Mesothelial cell of epicardium (in vitro differentiated cells): ENCODE measurements around the gene BRK1. TPM values are rescaled to one million over a fixed set of nuclear protein-coding genes. Genes with fewer than 3 reads are reported as not detected.

ENCODE experiments used
- DNase-seq, 2 experiments: peaks; one replicate each; pipeline ENCODE4 v3.0.0; 2021; ENCODE audit warnings: low spot score in 2 of 2; ENCODE audit not compliant: unreplicated experiment in 2 of 2
- H3K27ac Mint-ChIP-seq: 2 replicates; pipeline ENCODE4 v1.8.0; 2021; ENCODE audit warnings: mixed read lengths
- H3K27me3 Mint-ChIP-seq: 2 replicates; pipeline ENCODE4 v1.8.0; 2021; ENCODE audit warnings: low read depth, mixed read lengths
- H3K36me3 Mint-ChIP-seq: 2 replicates; pipeline ENCODE4 v1.8.0; 2021; ENCODE audit warnings: mixed read lengths
- H3K4me1 Mint-ChIP-seq: 2 replicates; pipeline ENCODE4 v1.8.0; 2021; ENCODE audit warnings: mixed read lengths
- H3K4me3 Mint-ChIP-seq: 2 replicates; pipeline ENCODE4 v1.8.0; 2021; ENCODE audit warnings: mild to moderate bottlenecking, moderate library complexity, mixed read lengths
- H3K9me3 Mint-ChIP-seq: 2 replicates; pipeline ENCODE4 v1.8.0; 2021; ENCODE audit warnings: mixed read lengths
- total RNA-seq: library from RNA; stranded (reverse); gene quantifications from 3 replicates; pipeline ENCODE4 v1.2.1, GENCODE V29; 2021
- TF ChIP-seq, protein P1 (sequence below): fragments of 200-600 bp; sonication (generic); IDR thresholded peaks from one replicate; pipeline ENCODE4 v1.5.0; 2021; ENCODE audit warnings: antibody characterized with exemption; ENCODE audit not compliant: unreplicated experiment

The BRK1 gene
- total RNA-seq, 1 donor from 2014 or later: 121 TPM

DNA sequence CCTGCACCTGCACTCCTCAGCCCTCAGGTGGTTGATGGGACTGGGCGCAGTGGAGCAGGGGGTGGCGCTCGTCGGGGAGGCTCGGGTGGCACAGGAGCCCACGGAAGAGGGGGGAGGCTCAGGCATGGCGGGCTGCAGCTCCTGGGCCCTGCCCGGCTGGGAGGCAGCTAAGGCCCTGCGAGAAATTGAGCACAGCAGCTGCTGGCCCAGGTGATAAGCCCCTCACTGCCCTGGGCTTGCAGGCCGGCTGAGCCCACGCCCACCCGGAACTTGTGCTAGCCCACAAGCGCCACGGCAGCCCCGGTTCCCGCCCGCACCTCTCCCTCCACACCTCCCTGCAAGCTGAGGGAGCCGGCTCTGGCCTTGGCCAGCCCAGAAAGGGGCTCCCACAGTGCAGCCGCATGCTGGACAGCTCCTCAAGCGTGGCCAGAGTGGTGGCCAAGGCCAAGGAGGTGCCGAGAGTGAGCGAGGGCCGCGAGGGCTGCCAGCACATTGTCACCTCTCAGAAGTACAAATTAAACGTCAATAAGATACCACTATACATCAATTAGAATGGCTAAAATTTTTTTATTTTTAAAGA is 21.0 kb downstream of the BRK1 start:
- Mint-ChIP-seq H3K27me3 (no peaks in the 10 kb centered on the region), H3K4me1 (no peaks in the 10 kb centered on the region), H3K9me3 (no peaks in the 10 kb centered on the region), H3K36me3 (no peaks in the 10 kb centered on the region), H3K4me3 (no peak overlapping the region), H3K27ac (no peak overlapping the region)
- TF ChIP-seq, protein P1, sequence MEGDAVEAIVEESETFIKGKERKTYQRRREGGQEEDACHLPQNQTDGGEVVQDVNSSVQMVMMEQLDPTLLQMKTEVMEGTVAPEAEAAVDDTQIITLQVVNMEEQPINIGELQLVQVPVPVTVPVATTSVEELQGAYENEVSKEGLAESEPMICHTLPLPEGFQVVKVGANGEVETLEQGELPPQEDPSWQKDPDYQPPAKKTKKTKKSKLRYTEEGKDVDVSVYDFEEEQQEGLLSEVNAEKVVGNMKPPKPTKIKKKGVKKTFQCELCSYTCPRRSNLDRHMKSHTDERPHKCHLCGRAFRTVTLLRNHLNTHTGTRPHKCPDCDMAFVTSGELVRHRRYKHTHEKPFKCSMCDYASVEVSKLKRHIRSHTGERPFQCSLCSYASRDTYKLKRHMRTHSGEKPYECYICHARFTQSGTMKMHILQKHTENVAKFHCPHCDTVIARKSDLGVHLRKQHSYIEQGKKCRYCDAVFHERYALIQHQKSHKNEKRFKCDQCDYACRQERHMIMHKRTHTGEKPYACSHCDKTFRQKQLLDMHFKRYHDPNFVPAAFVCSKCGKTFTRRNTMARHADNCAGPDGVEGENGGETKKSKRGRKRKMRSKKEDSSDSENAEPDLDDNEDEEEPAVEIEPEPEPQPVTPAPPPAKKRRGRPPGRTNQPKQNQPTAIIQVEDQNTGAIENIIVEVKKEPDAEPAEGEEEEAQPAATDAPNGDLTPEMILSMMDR: no peak
- no peak for DNase-seq

DNA sequence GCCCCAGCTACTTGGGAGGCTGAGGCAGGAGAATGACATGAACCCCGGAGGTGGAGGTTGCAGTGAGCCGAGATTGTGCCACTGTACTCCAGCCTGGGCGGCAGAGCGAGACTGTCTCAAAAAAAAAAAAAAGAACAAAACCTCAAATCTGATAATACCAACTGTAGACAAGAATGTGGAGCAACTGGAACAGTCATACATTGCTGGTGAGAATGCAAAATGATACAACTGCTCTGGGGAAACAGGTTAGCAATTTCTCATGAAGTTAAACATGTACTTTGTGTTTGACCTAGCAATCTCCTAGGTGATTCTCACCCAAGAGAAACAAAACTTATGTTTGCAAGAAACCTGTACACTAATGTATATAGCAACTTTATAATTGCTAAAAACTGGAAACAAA is 21.7 kb downstream of the BRK1 start:
- peaks cover 2% of the 10 kb centered on the region for H3K4me1 Mint-ChIP-seq
- no peaks in the 10 kb centered on the region for H3K27me3 Mint-ChIP-seq
- H3K36me3 Mint-ChIP-seq: no peaks in the 10 kb centered on the region
- no peak for DNase-seq
- TF ChIP-seq, protein P1: no peak
- no peak overlapping the region for H3K4me3 Mint-ChIP-seq
- no peaks in the 10 kb centered on the region for H3K9me3 Mint-ChIP-seq
- H3K27ac Mint-ChIP-seq: no peak overlapping the region

DNA sequence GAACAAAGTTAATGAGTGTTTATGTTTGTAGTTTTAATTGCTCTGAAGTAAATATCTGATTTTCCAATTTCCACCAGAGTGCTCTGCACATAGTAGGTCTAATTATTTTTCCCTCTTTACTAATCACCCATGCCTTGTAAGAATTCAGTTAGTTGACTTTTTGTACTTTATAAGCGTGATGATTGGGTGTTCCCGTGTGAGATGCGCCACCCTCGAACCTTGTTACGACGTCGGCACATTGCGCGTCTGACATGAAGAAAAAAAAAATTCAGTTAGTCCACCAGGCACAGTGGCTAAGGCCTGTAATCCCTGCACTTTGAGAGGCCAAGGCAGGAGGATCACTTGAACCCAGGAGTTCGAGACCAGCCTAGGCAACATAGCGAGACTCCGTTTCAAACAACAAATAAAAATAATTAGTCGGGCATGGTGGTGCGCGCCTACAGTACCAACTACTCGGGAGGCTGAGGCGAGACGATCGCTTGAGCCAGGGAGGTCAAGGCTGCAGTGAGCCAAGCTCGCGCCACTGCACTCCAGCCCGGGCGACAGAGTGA is 25.6 kb downstream of the BRK1 start:
- Mint-ChIP-seq H3K27me3 (no peaks in the 10 kb centered on the region), H3K4me1 (peaks cover 20% of the 10 kb centered on the region), H3K27ac (no peak overlapping the region), H3K9me3 (no peaks in the 10 kb centered on the region), H3K36me3 (peaks cover 8% of the 10 kb centered on the region), H3K4me3 (peak overlapping the region; percentile 91)
- no peak for DNase-seq
- TF ChIP-seq, protein P1: no peak

DNA sequence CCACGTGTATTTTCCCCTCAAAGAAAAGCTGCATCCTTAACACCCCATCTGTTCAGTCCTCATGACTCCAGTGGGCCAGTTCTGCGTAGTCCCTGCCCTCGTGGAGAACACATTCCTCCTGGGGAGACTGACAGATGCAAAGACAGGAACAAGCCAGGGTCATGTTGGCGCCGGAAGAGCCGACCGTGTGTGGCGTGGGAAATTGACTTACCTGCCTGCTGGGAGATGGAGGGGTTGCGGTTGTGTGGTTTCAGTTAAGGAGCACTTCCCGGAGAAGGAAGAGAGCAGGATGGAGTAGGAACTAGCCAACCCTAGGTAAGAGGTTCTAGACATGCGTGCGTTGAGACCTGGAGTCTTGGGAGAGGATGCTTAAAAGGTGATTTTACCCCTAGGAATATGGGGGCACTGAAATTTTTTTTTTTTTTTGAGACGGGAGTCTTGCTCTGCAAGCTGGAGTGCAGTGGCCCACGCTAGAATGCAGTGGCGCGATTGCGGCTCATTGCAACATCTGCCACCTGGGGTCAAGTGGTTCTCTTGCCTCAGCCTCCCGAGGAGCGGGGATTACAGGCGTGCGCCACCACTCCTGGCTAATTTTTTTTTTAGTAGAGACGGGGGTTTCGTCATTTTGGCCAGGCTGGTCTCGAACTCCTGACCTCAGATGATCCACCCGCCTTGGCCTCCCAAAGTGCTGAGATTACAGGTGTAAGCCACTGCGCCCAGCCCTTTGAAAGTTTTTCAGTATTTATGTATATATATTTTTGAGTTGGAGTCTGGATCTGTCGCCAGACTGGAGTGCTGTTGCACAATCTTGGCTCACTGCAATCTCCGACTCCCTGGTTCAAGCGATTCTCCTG is 27.5 kb downstream of the BRK1 start:
- Mint-ChIP-seq H3K9me3 (no peaks in the 10 kb centered on the region), H3K27me3 (no peaks in the 10 kb centered on the region), H3K4me1 (peaks cover 22% of the 10 kb centered on the region), H3K27ac (peak overlapping the region; percentile 81), H3K4me3 (peak overlapping the region; percentile 91), H3K36me3 (peaks cover 14% of the 10 kb centered on the region)
- DNase-seq: no peak
- TF ChIP-seq, protein P1: no peak

DNA sequence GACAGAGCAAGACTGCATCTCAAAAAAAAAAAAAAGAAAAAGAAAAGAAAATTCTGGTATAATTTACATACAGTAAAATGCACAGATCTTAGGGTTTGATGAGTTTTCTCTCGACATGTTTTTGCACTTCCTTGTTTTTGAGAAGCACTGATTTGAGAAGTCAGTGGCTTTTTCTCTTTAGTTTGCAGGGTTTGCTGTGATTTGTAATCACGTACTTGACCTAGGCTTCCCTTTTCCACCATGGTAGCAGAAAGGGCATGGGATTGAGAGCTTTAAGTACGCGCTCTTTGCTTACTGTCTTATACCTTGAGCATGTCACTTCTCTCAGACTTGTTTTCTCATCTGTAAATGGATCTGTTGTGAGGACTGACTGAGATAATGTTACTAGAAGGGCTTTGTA is 30.2 kb downstream of the BRK1 start:
- H3K9me3 Mint-ChIP-seq: no peaks in the 10 kb centered on the region
- DNase-seq: no peak
- no peaks in the 10 kb centered on the region for H3K27me3 Mint-ChIP-seq
- H3K4me1 Mint-ChIP-seq: peaks cover 22% of the 10 kb centered on the region
- peak overlapping the region; percentile 60 for H3K27ac Mint-ChIP-seq
- H3K4me3 Mint-ChIP-seq: no peak overlapping the region
- TF ChIP-seq, protein P1: no peak
- H3K36me3 Mint-ChIP-seq: peaks cover 30% of the 10 kb centered on the region
